H9 (cell line): ENCODE measurements around the gene C17orf78. TPM values are rescaled to one million over a fixed set of nuclear protein-coding genes. Genes with fewer than 3 reads are reported as not detected.

Experiments
- DNase-seq: peaks from one replicate; pipeline ENCODE4 v3.0.0-alpha.2; 2017
- H2AFZ ChIP-seq: one replicate; pipeline ENCODE4 v1.6.1; 2013; ENCODE audit warnings: mild to moderate bottlenecking, low read length, control low read depth, moderate library complexity
- H2AK5ac ChIP-seq: 2 replicates; pipeline ENCODE4 v1.6.1; 2013; ENCODE audit warnings: low read length, control low read depth, mixed read lengths; ENCODE audit not compliant: insufficient read length
- H2BK120ac ChIP-seq: one replicate; pipeline ENCODE4 v1.6.1; 2013; ENCODE audit warnings: low read depth, mild to moderate bottlenecking, low read length, control low read depth, inconsistent platforms; ENCODE audit not compliant: poor library complexity, severe bottlenecking
- H2BK12ac ChIP-seq: 2 replicates; pipeline ENCODE4 v1.6.1; 2013; ENCODE audit warnings: low read length, control low read depth, mixed read lengths, low read depth; ENCODE audit not compliant: insufficient read length
- H2BK15ac ChIP-seq: 2 replicates; pipeline ENCODE4 v1.6.1; 2013; ENCODE audit warnings: low read depth, low read length, control low read depth
- H2BK20ac ChIP-seq: one replicate; pipeline ENCODE4 v1.6.1; 2013; ENCODE audit warnings: low read depth, mild to moderate bottlenecking, low read length, control low read depth, inconsistent platforms; ENCODE audit not compliant: poor library complexity, severe bottlenecking
- H2BK5ac ChIP-seq: 2 replicates; pipeline ENCODE4 v1.6.1; 2013; ENCODE audit warnings: low read length, control low read depth, mixed read lengths; ENCODE audit not compliant: insufficient read length
- H3K14ac ChIP-seq: 2 replicates; pipeline ENCODE4 v1.6.1; 2013; ENCODE audit warnings: low read length, control low read depth; ENCODE audit not compliant: insufficient read depth
- H3K18ac ChIP-seq: 2 replicates; pipeline ENCODE4 v1.6.1; 2013; ENCODE audit warnings: low read depth, mild to moderate bottlenecking, mixed read lengths, low read length, control low read depth; ENCODE audit not compliant: insufficient read length
- H3K23ac ChIP-seq: 2 replicates; pipeline ENCODE4 v1.6.1; 2013; ENCODE audit warnings: low read length, control low read depth, mixed read lengths, low read depth; ENCODE audit not compliant: insufficient read length
- H3K23me2 ChIP-seq: 2 replicates; pipeline ENCODE4 v1.6.1; 2013; ENCODE audit warnings: low read depth, mild to moderate bottlenecking, mixed read lengths, low read length, control low read depth; ENCODE audit not compliant: insufficient read length, poor library complexity, severe bottlenecking
- H3K27ac ChIP-seq: 2 replicates; pipeline ENCODE4 v1.5.1; 2013; ENCODE audit warnings: low read length, control low read depth, mixed read lengths, low read depth; ENCODE audit not compliant: insufficient read length
- H3K27me3 ChIP-seq: 2 replicates; pipeline ENCODE4 v1.6.1; 2013; ENCODE audit warnings: low read length, control low read depth, inconsistent platforms; ENCODE audit not compliant: insufficient read depth
- H3K4ac ChIP-seq: 2 replicates; pipeline ENCODE4 v1.6.1; 2013; ENCODE audit warnings: low read depth, mild to moderate bottlenecking, control low read depth, inconsistent platforms, low read length, moderate library complexity
- H3K4me1 ChIP-seq: 2 replicates; pipeline ENCODE4 v1.6.1; 2013; ENCODE audit warnings: low read length, control low read depth, inconsistent platforms; ENCODE audit not compliant: insufficient read depth
- H3K4me2 ChIP-seq: 2 replicates; pipeline ENCODE4 v1.6.1; 2013; ENCODE audit warnings: low read length, control low read depth, mixed read lengths; ENCODE audit not compliant: insufficient read length, insufficient read depth
- H3K56ac ChIP-seq: 2 replicates; pipeline ENCODE4 v1.6.1; 2013; ENCODE audit warnings: low read depth, mild to moderate bottlenecking, mixed read lengths, low read length, control low read depth; ENCODE audit not compliant: insufficient read length
- H3K79me1 ChIP-seq: 2 replicates; pipeline ENCODE4 v1.6.1; 2013; ENCODE audit warnings: low read depth, mild to moderate bottlenecking, moderate library complexity, low read length, control low read depth, inconsistent platforms; ENCODE audit not compliant: insufficient read depth, poor library complexity, severe bottlenecking
- H3K79me2 ChIP-seq: 2 replicates; pipeline ENCODE4 v1.6.1; 2013; ENCODE audit warnings: low read length, control low read depth, inconsistent platforms; ENCODE audit not compliant: insufficient read depth
- H3K9ac ChIP-seq: 2 replicates; pipeline ENCODE4 v1.6.1; 2013; ENCODE audit warnings: low read length, control low read depth, mixed read lengths; ENCODE audit not compliant: insufficient read length; ENCODE audit errors: extremely low read depth
- H3K9me3 ChIP-seq: one replicate; pipeline ENCODE4 v1.6.1; 2013; ENCODE audit warnings: low read depth, low read length, inconsistent platforms; ENCODE audit not compliant: control insufficient read depth
- H3T11ph ChIP-seq: one replicate; pipeline ENCODE4 v1.6.1; 2013; ENCODE audit warnings: mild to moderate bottlenecking, low read length, control low read depth, inconsistent platforms
- H4K20me1 ChIP-seq: one replicate; pipeline ENCODE4 v1.6.1; 2013; ENCODE audit not compliant: control insufficient read depth, insufficient read length, insufficient read depth
- H4K5ac ChIP-seq: 2 replicates; pipeline ENCODE4 v1.6.1; 2013; ENCODE audit warnings: low read depth, mild to moderate bottlenecking, mixed read lengths, low read length, control low read depth; ENCODE audit not compliant: insufficient read length
- H4K8ac ChIP-seq: replicated peaks from 2 replicates; pipeline ENCODE4 v1.6.1; 2013; ENCODE audit warnings: low read length, control low read depth, mixed read lengths, low read depth; ENCODE audit not compliant: insufficient read length
- H4K91ac ChIP-seq: 2 replicates; pipeline ENCODE4 v1.6.1; 2013; ENCODE audit warnings: low read depth, mild to moderate bottlenecking, moderate library complexity, mixed read lengths, low read length, control low read depth; ENCODE audit not compliant: insufficient read length
- H3K27ac Mint-ChIP-seq, 3 experiments: 2 replicates in 2 of 3; 3 replicates in 1 of 3; pipeline ENCODE4 v1.8.0; 2020 to 2021; ENCODE audit warnings: mixed read lengths in 3 of 3, mild to moderate bottlenecking in 1 of 3, moderate library complexity in 1 of 3
- H3K27me3 Mint-ChIP-seq: 2 replicates; pipeline ENCODE4 v1.8.0; 2021; ENCODE audit warnings: low read depth, mild to moderate bottlenecking, moderate library complexity, mixed read lengths
- H3K36me3 Mint-ChIP-seq, 3 experiments: 2 replicates in 2 of 3; 3 replicates in 1 of 3; pipeline ENCODE4 v1.8.0; 2020 to 2021; ENCODE audit warnings: low read depth in 3 of 3, mixed read lengths in 3 of 3; ENCODE audit not compliant: insufficient read depth in 1 of 3
- H3K4me1 Mint-ChIP-seq, 2 experiments: 2 replicates each; pipeline ENCODE4 v1.8.0; 2020; ENCODE audit warnings: mixed read lengths in 2 of 2
- H3K4me3 Mint-ChIP-seq, 2 experiments: 2 replicates in 1 of 2; 3 replicates in 1 of 2; pipeline ENCODE4 v1.8.0; 2020 to 2021; ENCODE audit warnings: mild to moderate bottlenecking in 2 of 2, mixed read lengths in 2 of 2, moderate library complexity in 1 of 2
- H3K9me3 Mint-ChIP-seq, 2 experiments: 2 replicates in 1 of 2; 3 replicates in 1 of 2; pipeline ENCODE4 v1.8.0; 2020; ENCODE audit warnings: mild to moderate bottlenecking in 2 of 2, mixed read lengths in 2 of 2, moderate library complexity in 1 of 2
- WGBS: extraction: QIAGEN DNeasy Blood & Tissue Kit; methylation state at CpG from one replicate; pipeline ENCODE4 v1.1.7; 2013; ENCODE audit warnings: missing lambda C conversion rate, low lambda C conversion rate, mixed read lengths; ENCODE audit not compliant: insufficient read length; ENCODE audit errors: extremely low coverage; 5-methylcytosine and 5-hydroxymethylcytosine counted together
- total RNA-seq: library from RNA; stranded (reverse); gene quantifications from 2 replicates; pipeline ENCODE4 v1.2.1, GENCODE V29; 2021
- TF ChIP-seq, protein P1 (sequence below): fragments of 200-600 bp; sonication (generic); conservative IDR thresholded peaks from 3 replicates; pipeline ENCODE4 v1.8.0; 2021; ENCODE audit warnings: antibody characterized with exemption, mild to moderate bottlenecking

Gene C17orf78
- total RNA-seq, 1 experiment from 2014 or later, result not detected

DNA sequence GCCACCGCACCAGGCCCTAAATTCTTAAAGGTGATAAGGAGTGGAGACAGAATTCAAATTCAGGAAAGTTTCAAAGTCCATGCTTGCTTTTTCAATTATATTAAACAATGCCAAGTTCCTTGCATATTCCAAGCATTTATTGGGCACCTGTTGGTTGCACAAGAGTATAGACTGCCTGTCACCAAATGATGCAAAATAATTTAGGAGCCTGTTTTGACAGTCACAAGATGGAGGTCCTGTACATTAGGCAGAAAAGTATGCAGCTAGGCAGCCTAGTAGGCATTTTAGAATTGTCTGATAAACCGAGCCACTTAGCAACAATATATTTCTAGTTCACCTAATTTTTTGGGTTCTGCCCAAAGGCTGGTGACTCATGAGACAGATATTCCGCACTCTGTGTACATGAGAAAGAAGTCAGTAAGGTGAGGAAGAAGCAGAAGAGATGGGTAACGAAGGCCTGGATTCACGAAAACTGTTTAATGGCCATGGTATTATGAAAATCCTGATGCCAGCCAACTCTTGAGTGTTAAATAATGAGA is 23.5 kb downstream of the C17orf78 start:
- Histone ChIP-seq H2BK5ac (no peak overlapping the region), H4K91ac (no peak overlapping the region), H2AK5ac (no peak overlapping the region), H2BK15ac (no peak overlapping the region), H3K56ac (no peak overlapping the region), H4K8ac (no peak overlapping the region), H2BK20ac (no peak overlapping the region), H3K23me2 (no peaks in the 10 kb centered on the region), H3K4me2 (no peak overlapping the region), H3K79me2 (no peaks in the 10 kb centered on the region; the same call in 1 of the 2 replicates), H3K27me3 (no peaks in the 10 kb centered on the region), H3K79me1 (no peaks in the 10 kb centered on the region), H2BK12ac (no peak overlapping the region), H2AFZ (no peak overlapping the region), H4K5ac (no peak overlapping the region), H3K18ac (no peak overlapping the region), H3K27ac (no peak overlapping the region), H3K23ac (no peak overlapping the region), H3K9ac (no peak overlapping the region), H3T11ph (no peak overlapping the region), H3K4me1 (no peaks in the 10 kb centered on the region), H3K4ac (no peak overlapping the region), H3K14ac (no peak overlapping the region), H2BK120ac (no peak overlapping the region), H3K9me3 (no peaks in the 10 kb centered on the region), H4K20me1 (no peaks in the 10 kb centered on the region)
- peaks cover 0 to 9% (median 3%) of the 10 kb centered on the region in 3 experiments; a peak in 3 of 7 replicates for H3K36me3 Mint-ChIP-seq
- WGBS, result no CpG with 5 or more reads among the region's 5 CpGs
- no peak overlapping the region for H3K27ac Mint-ChIP-seq
- peaks cover 0 to 4% of the 10 kb centered on the region in 2 experiments; a peak in 2 of 4 replicates for H3K4me1 Mint-ChIP-seq
- H3K4me3 Mint-ChIP-seq, result no peak overlapping the region
- TF ChIP-seq, protein P1, sequence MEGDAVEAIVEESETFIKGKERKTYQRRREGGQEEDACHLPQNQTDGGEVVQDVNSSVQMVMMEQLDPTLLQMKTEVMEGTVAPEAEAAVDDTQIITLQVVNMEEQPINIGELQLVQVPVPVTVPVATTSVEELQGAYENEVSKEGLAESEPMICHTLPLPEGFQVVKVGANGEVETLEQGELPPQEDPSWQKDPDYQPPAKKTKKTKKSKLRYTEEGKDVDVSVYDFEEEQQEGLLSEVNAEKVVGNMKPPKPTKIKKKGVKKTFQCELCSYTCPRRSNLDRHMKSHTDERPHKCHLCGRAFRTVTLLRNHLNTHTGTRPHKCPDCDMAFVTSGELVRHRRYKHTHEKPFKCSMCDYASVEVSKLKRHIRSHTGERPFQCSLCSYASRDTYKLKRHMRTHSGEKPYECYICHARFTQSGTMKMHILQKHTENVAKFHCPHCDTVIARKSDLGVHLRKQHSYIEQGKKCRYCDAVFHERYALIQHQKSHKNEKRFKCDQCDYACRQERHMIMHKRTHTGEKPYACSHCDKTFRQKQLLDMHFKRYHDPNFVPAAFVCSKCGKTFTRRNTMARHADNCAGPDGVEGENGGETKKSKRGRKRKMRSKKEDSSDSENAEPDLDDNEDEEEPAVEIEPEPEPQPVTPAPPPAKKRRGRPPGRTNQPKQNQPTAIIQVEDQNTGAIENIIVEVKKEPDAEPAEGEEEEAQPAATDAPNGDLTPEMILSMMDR, result no peak
- no peaks in the 10 kb centered on the region for H3K27me3 Mint-ChIP-seq
- no peak for DNase-seq
- H3K9me3 Mint-ChIP-seq, result no peaks in the 10 kb centered on the region
